Neutrophil (primary cell): ENCODE results near the gene TEAD4.

Source experiments
- H3K27ac ChIP-seq: fragments of 200-600 bp; sonication (generic); 2 replicates; pipeline ENCODE4 v1.5.1; 2016; ENCODE audit warnings: mild to moderate bottlenecking, moderate library complexity
- H3K27me3 ChIP-seq: fragments of 200-600 bp; sonication (generic); 2 replicates; pipeline ENCODE4 v1.6.0; 2016; ENCODE audit warnings: mild to moderate bottlenecking
- H3K36me3 ChIP-seq: fragments of 200-600 bp; sonication (generic); 2 replicates; pipeline ENCODE4 v1.5.1; 2017
- H3K4me1 ChIP-seq, 2 experiments: fragments of 200-600 bp in 1 of 2; sonication (generic) in 1 of 2; 1 replicate in 1 of 2; 2 replicates in 1 of 2; pipeline versions ENCODE4 v1.5.1 to v1.6.1; 2013 to 2016; ENCODE audit warnings: low read depth in 1 of 2, low read length in 1 of 2, mild to moderate bottlenecking in 1 of 2, moderate library complexity in 1 of 2; ENCODE audit not compliant: control insufficient read depth in 1 of 2, insufficient read depth in 1 of 2
- H3K4me3 ChIP-seq, 2 experiments: fragments of 200-600 bp in 1 of 2; sonication (generic) in 1 of 2; 1 replicate in 1 of 2; 2 replicates in 1 of 2; pipeline ENCODE4 v1.5.1; 2013 to 2016; ENCODE audit warnings: low read depth in 1 of 2, low read length in 1 of 2, mild to moderate bottlenecking in 1 of 2, moderate library complexity in 1 of 2
- H3K9me3 ChIP-seq: fragments of 200-600 bp; sonication (generic); 2 replicates; pipeline ENCODE4 v1.5.1; 2016
- CTCF ChIP-seq: fragments of 200-600 bp; sonication (generic); IDR thresholded peaks from 2 replicates; pipeline ENCODE4 v1.5.1; 2016; ENCODE audit warnings: antibody characterized with exemption

TEAD4 gene

GRCh38 chr12:3087758-3088650, 128.8 kb downstream of the TEAD4 start:
- Histone ChIP-seq H3K27me3 (peaks cover 5% of the 10 kb centered on the region), H3K4me1 (no peaks in the 10 kb centered on the region), H3K27ac (no peak overlapping the region), H3K9me3 (no peaks in the 10 kb centered on the region), H3K36me3 (no peaks in the 10 kb centered on the region), H3K4me3 (no peak overlapping the region)
- no peak for TF ChIP-seq CTCF

GRCh38 chr12:3089588-3089987, 130.4 kb downstream of the TEAD4 start:
- H3K4me1 ChIP-seq = no peaks in the 10 kb centered on the region
- H3K4me3 ChIP-seq = no peak overlapping the region
- no peak overlapping the region for H3K27ac ChIP-seq
- H3K36me3 ChIP-seq = no peaks in the 10 kb centered on the region
- peaks cover 5% of the 10 kb centered on the region for H3K27me3 ChIP-seq
- TF ChIP-seq CTCF = no peak
- H3K9me3 ChIP-seq = no peaks in the 10 kb centered on the region
